K562 (cell line): Measurements from ENCODE around the gene SHH. TPM values are rescaled to one million over a fixed set of nuclear protein-coding genes. Genes with fewer than 3 reads are reported as not detected.

ENCODE experiments used
- BRD9 ChIP-seq: fragments of 450-650 bp; IDR thresholded peaks from 2 replicates; pipeline ENCODE4 v1.6.1; 2018; ENCODE audit warnings: low read depth; ENCODE audit not compliant: partially characterized antibody
- CBX3 ChIP-seq, 2 experiments: IDR thresholded peaks; 1 replicate in 1 of 2; 2 replicates in 1 of 2; pipeline ENCODE4 v1.6.1; 2012; ENCODE audit warnings: inconsistent platforms in 2 of 2, low read length in 2 of 2, borderline replicate concordance in 1 of 2, control low read depth in 1 of 2
- CUX1 ChIP-seq: fragments of 200-800 bp; sonication (Bioruptor generic); IDR thresholded peaks from 2 replicates; pipeline ENCODE4 v1.6.1; 2016; ENCODE audit warnings: missing genetic modification characterization, missing compliant biosample characterization
- GATAD2A ChIP-seq: fragments of 450-650 bp; IDR thresholded peaks from 2 replicates; pipeline ENCODE4 v1.6.1; 2017
- GTF2F1 ChIP-seq: IDR thresholded peaks from 2 replicates; pipeline ENCODE4 v1.6.1; 2011; ENCODE audit warnings: low read depth, low read length, improper control_type of control experiment
- HDAC1 ChIP-seq, 2 experiments: fragments of 450-650 bp; IDR thresholded peaks; 2 replicates each; pipeline ENCODE4 v1.6.1; 2016 to 2017; ENCODE audit warnings: inconsistent platforms in 1 of 2, mild to moderate bottlenecking in 1 of 2, moderate library complexity in 1 of 2
- HSF4 ChIP-seq: fragments of 250-450 bp; sonication (Bioruptor Pico); IDR thresholded peaks from 2 replicates; pipeline ENCODE4 v2.1.2; 2022; ENCODE audit warnings: mild to moderate bottlenecking, moderate library complexity, borderline replicate concordance
- NKRF ChIP-seq: fragments of 450-650 bp; IDR thresholded peaks from 2 replicates; pipeline ENCODE4 v1.6.1; 2016; ENCODE audit warnings: borderline replicate concordance
- SMARCA5 ChIP-seq: fragments of 450-650 bp; IDR thresholded peaks from 2 replicates; pipeline ENCODE4 v1.6.1; 2016
- ZFX ChIP-seq: sonication (generic); formaldehyde crosslinking; IDR thresholded peaks from 2 replicates; pipeline ENCODE4 v1.8.0; 2022; ENCODE audit warnings: mild to moderate bottlenecking, missing genetic modification reagents, moderate library complexity
- ZKSCAN1 ChIP-seq: fragments of 150-350 bp; IDR thresholded peaks from 2 replicates; pipeline ENCODE4 v1.6.1; 2016; ENCODE audit warnings: low read depth, low read length
- ZNF133 ChIP-seq: fragments of 250-450 bp; sonication (Bioruptor Pico); IDR thresholded peaks from 2 replicates; pipeline ENCODE4 v1.4.0; 2020; ENCODE audit warnings: mild to moderate bottlenecking
- polyA plus RNA-seq, 8 experiments: library from polyadenylated mRNA; depleted of rRNA in 4 of 8; stranded (reverse) in 5 of 8; unstranded in 3 of 8; fragments of >200 nt; fragmentation: Nextera tagmentation in 2 of 8; fragmentation: Illumina TruSeq in 1 of 8; extraction: Ambion mirVana in 2 of 8; extraction: Trizol in 1 of 8; gene quantifications; 2 replicates each; pipeline versions ENCODE4 v1.2.1 to v1.2.3, GENCODE V29; 2011 to 2014; ENCODE audit warnings: inconsistent platforms in 1 of 8, missing spikeins in 1 of 8
- total RNA-seq, 7 experiments: library from RNA; depleted of rRNA in 6 of 7; stranded (reverse); fragments of >200 nt in 6 of 7; fragmentation: Illumina TruSeq in 2 of 7; extraction: Trizol in 2 of 7; gene quantifications; 2 replicates each; pipeline versions ENCODE4 v1.2.1 to v1.2.3, GENCODE V29; 2011 to 2021; ENCODE audit warnings: low replicate concordance in 1 of 7
- TF ChIP-seq, protein P1 (sequence below): sonication (generic); formaldehyde crosslinking; IDR thresholded peaks from 2 replicates; pipeline ENCODE4 v1.8.1; 2023; ENCODE audit warnings: mild to moderate bottlenecking, missing genetic modification reagents, moderate library complexity
- TF ChIP-seq, protein P2 (sequence below): fragments of 450-650 bp; IDR thresholded peaks from 2 replicates; pipeline ENCODE4 v1.6.1; 2018; ENCODE audit warnings: mild to moderate bottlenecking, low read depth; ENCODE audit not compliant: partially characterized antibody
- TF ChIP-seq, protein P3 (sequence below): fragments of 450-650 bp; IDR thresholded peaks from 2 replicates; pipeline ENCODE4 v1.7.0; 2016; ENCODE audit warnings: borderline replicate concordance

The SHH gene
- total and polyA plus RNA-seq, 9 of the 15 experiments (the other 6 are each of a cell fraction or from before 2014, with no cell fraction given), result 0.09 TPM; not detected in 8

GRCh38 chr7:155804897-155805825 is 7.1 kb downstream of the SHH start (continued):
- TF ChIP-seq CUX1 (CRISPR knock-in tag), result no peak
- no peak for TF ChIP-seq SMARCA5
- TF ChIP-seq, protein P1, sequence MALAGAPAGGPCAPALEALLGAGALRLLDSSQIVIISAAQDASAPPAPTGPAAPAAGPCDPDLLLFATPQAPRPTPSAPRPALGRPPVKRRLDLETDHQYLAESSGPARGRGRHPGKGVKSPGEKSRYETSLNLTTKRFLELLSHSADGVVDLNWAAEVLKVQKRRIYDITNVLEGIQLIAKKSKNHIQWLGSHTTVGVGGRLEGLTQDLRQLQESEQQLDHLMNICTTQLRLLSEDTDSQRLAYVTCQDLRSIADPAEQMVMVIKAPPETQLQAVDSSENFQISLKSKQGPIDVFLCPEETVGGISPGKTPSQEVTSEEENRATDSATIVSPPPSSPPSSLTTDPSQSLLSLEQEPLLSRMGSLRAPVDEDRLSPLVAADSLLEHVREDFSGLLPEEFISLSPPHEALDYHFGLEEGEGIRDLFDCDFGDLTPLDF (CRISPR knock-in tag), result no peak
- TF ChIP-seq NKRF, result no peak
- no peak for TF ChIP-seq ZNF133 (CRISPR knock-in tag)
- no peak for TF ChIP-seq HDAC1 (IDR thresholded peaks at IDR 0.05)
- TF ChIP-seq GATAD2A, result no peak
- TF ChIP-seq, protein P2, sequence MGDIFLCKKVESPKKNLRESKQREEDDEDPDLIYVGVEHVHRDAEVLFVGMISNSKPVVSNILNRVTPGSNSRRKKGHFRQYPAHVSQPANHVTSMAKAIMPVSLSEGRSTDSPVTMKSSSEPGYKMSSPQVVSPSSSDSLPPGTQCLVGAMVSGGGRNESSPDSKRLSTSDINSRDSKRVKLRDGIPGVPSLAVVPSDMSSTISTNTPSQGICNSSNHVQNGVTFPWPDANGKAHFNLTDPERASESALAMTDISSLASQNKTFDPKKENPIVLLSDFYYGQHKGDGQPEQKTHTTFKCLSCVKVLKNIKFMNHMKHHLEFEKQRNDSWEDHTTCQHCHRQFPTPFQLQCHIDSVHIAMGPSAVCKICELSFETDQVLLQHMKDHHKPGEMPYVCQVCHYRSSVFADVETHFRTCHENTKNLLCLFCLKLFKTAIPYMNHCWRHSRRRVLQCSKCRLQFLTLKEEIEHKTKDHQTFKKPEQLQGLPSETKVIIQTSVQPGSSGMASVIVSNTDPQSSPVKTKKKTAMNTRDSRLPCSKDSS, result no peak
- no peak for TF ChIP-seq CBX3 (IDR thresholded peaks at IDR 0.05; ENCODE audit: borderline replicate concordance in 1 of 2, low read length in 2 of 2)
- no peak for TF ChIP-seq HSF4 (CRISPR knock-in tag)
- TF ChIP-seq ZFX (CRISPR knock-in tag), result peak; percentile 72
- TF ChIP-seq, protein P3, sequence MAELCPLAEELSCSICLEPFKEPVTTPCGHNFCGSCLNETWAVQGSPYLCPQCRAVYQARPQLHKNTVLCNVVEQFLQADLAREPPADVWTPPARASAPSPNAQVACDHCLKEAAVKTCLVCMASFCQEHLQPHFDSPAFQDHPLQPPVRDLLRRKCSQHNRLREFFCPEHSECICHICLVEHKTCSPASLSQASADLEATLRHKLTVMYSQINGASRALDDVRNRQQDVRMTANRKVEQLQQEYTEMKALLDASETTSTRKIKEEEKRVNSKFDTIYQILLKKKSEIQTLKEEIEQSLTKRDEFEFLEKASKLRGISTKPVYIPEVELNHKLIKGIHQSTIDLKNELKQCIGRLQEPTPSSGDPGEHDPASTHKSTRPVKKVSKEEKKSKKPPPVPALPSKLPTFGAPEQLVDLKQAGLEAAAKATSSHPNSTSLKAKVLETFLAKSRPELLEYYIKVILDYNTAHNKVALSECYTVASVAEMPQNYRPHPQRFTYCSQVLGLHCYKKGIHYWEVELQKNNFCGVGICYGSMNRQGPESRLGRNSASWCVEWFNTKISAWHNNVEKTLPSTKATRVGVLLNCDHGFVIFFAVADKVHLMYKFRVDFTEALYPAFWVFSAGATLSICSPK, result no peak
- TF ChIP-seq GTF2F1, result no peak
- TF ChIP-seq ZKSCAN1, result no peak
- TF ChIP-seq BRD9, result no peak
